ENCODE results near the gene CDHR4.

- TF ChIP-seq CTCF (conservative IDR thresholded peaks at IDR 0.05; ENCODE audit: low read length) (no peak), EZH2phosphoT487 (IDR thresholded peaks at IDR 0.05; ENCODE audit: borderline replicate concordance, low read depth, low read length) (no peak)
Measured at GRCh38 chr3:49747792-49748480, 51.7 kb downstream of the CDHR4 start.

Data from OCI-LY7 (cell line).